SK-N-SH (cell line): ENCODE data around the gene TMEM234. TPM values are rescaled to one million over a fixed set of nuclear protein-coding genes. Genes with fewer than 3 reads are reported as not detected.

Experiments used
- CTCF ChIA-PET: fragments of 300-600, 350-600 bp; formaldehyde crosslinking; extraction: SDS; loops from one replicate; lab custom pipeline; 2021; lab: Yijun Ruan, JAX
- POLR2A ChIA-PET: fragments of 350-600 bp; sonication (Branson Sonifier 250); formaldehyde crosslinking; extraction: SDS; loops from one replicate; lab custom pipeline; 2020; ENCODE audit warnings: antibody characterized with exemption, inconsistent platforms; lab: Yijun Ruan, JAX
- DNase-seq: peaks from one replicate; pipeline ENCODE4 v3.0.0; 2012
- H2AFZ ChIP-seq: fragments of 200-600 bp; sonication (generic); 2 replicates; pipeline ENCODE4 v1.8.1; 2016; ENCODE audit warnings: antibody characterized with exemption, mild to moderate bottlenecking, low read depth
- H3F3A ChIP-seq: fragments of 200-600 bp; sonication (generic); replicated peaks from 2 replicates; pipeline ENCODE3; 2016; ENCODE audit warnings: antibody characterized with exemption, mild to moderate bottlenecking; ENCODE audit not compliant: insufficient read depth
- H3K27ac ChIP-seq, 2 experiments: fragments of 200-500 bp in 1 of 2; fragments of 200-600 bp in 1 of 2; sonication (Bioruptor generic) in 1 of 2; sonication (generic), shearing (Covaris generic) in 1 of 2; 2 replicates each; pipeline versions ENCODE4 v1.5.1 to v1.6.1; 2014 to 2016; ENCODE audit warnings: low read depth in 2 of 2, inconsistent platforms in 1 of 2, low read length in 1 of 2, mild to moderate bottlenecking in 1 of 2, mixed read lengths in 1 of 2
- H3K27me3 ChIP-seq: fragments of 200-600 bp; sonication (generic), shearing (Covaris generic); 2 replicates; pipeline ENCODE4 v1.6.1; 2016; ENCODE audit warnings: mixed run types; ENCODE audit not compliant: insufficient read depth
- H3K36me3 ChIP-seq, 2 experiments: fragments of 200-500 bp in 1 of 2; fragments of 200-600 bp in 1 of 2; sonication (Bioruptor generic) in 1 of 2; sonication (generic) in 1 of 2; replicated peaks in 1 of 2; 2 replicates each; pipeline versions ENCODE3 to v1.5.1; 2014 to 2016; ENCODE audit warnings: low read length in 1 of 2, mild to moderate bottlenecking in 1 of 2; ENCODE audit not compliant: insufficient read depth in 2 of 2, control insufficient read depth in 1 of 2
- H3K4me1 ChIP-seq, 2 experiments: fragments of 200-500 bp in 1 of 2; fragments of 200-600 bp in 1 of 2; sonication (Bioruptor generic) in 1 of 2; sonication (generic), shearing (Covaris generic) in 1 of 2; 2 replicates each; pipeline versions ENCODE4 v1.5.1 to v1.6.1; 2014 to 2016; ENCODE audit warnings: low read depth in 1 of 2, low read length in 1 of 2, mixed run types in 1 of 2; ENCODE audit not compliant: insufficient read depth in 2 of 2, control insufficient read depth in 1 of 2
- H3K4me2 ChIP-seq: fragments of 200-600 bp; sonication (generic), shearing (Covaris generic); 2 replicates; pipeline ENCODE4 v1.6.1; 2017; ENCODE audit warnings: mixed run types
- H3K4me3 ChIP-seq, 2 experiments: fragments of 200-500 bp in 1 of 2; fragments of 200-600 bp in 1 of 2; sonication (Bioruptor generic) in 1 of 2; sonication (generic), shearing (Covaris generic) in 1 of 2; 2 replicates each; pipeline versions ENCODE4 v1.5.1 to v1.8.1; 2014 to 2016; ENCODE audit warnings: low read depth in 2 of 2, inconsistent platforms in 1 of 2, low read length in 1 of 2, mild to moderate bottlenecking in 1 of 2, mixed read lengths in 1 of 2, moderate library complexity in 1 of 2
- H3K79me2 ChIP-seq: fragments of 200-600 bp; sonication (generic); 2 replicates; pipeline ENCODE4 v1.8.1; 2017; ENCODE audit warnings: mild to moderate bottlenecking; ENCODE audit not compliant: insufficient read depth
- H3K9ac ChIP-seq: fragments of 200-600 bp; sonication (generic); 2 replicates; pipeline ENCODE4 v1.6.1; 2017; ENCODE audit warnings: mixed run types
- H3K9me2 ChIP-seq: fragments of 200-600 bp; sonication (generic); 2 replicates; pipeline ENCODE4 v1.6.1; 2017; ENCODE audit warnings: mixed run types
- H3K9me3 ChIP-seq: fragments of 200-600 bp; sonication (generic); 2 replicates; pipeline ENCODE4 v1.6.1; 2017; ENCODE audit warnings: mixed run types, mild to moderate bottlenecking, moderate library complexity
- H4K20me1 ChIP-seq: fragments of 200-600 bp; sonication (generic); 2 replicates; pipeline ENCODE4 v1.6.1; 2017; ENCODE audit warnings: mild to moderate bottlenecking, mixed run types; ENCODE audit not compliant: insufficient read depth
- ELF1 ChIP-seq: IDR thresholded peaks from 2 replicates; pipeline ENCODE4 v1.4.0; 2012
- FOXJ3 ChIP-seq: sonication (generic); formaldehyde crosslinking; IDR thresholded peaks from 2 replicates; pipeline ENCODE4 v1.5.1; 2020; ENCODE audit warnings: mild to moderate bottlenecking, missing genetic modification reagents
- GABPA ChIP-seq: IDR thresholded peaks from 2 replicates; pipeline ENCODE4 v1.4.0; 2012; ENCODE audit warnings: low read depth, mild to moderate bottlenecking
- MAX ChIP-seq: IDR thresholded peaks from 2 replicates; pipeline ENCODE4 v1.4.0; 2012; ENCODE audit warnings: low read depth
- MEF2A ChIP-seq: IDR thresholded peaks from 2 replicates; pipeline ENCODE4 v1.4.0; 2012; ENCODE audit warnings: low read depth, borderline replicate concordance
- NFIC ChIP-seq: IDR thresholded peaks from 2 replicates; pipeline ENCODE4 v1.4.0; 2012; ENCODE audit warnings: borderline replicate concordance
- PBX3 ChIP-seq: IDR thresholded peaks from 2 replicates; pipeline ENCODE4; 2012
- POLR2AphosphoS5 ChIP-seq: IDR thresholded peaks from 2 replicates; pipeline ENCODE4 v1.6.1; 2012; ENCODE audit warnings: low read depth, low read length
- SIN3A ChIP-seq: IDR thresholded peaks from 2 replicates; pipeline ENCODE4 v1.6.1; 2012; ENCODE audit warnings: low read depth, mild to moderate bottlenecking, low read length, moderate library complexity, borderline replicate concordance
- TCF12 ChIP-seq: IDR thresholded peaks from 2 replicates; pipeline ENCODE4 v1.4.0; 2012
- ZBTB33 ChIP-seq: IDR thresholded peaks from 2 replicates; pipeline ENCODE4 v1.4.0; 2012; ENCODE audit warnings: low read depth, borderline replicate concordance
- WGBS: methylation state at CpG from one replicate; pipeline ENCODE4 v1.1.6; 2017; ENCODE audit warnings: low lambda C conversion rate; 5-methylcytosine and 5-hydroxymethylcytosine counted together
- polyA plus RNA-seq, 3 experiments: library from polyadenylated mRNA; depleted of rRNA; stranded (reverse); fragments of >200 nt; gene quantifications; 2 replicates each; pipeline ENCODE4 v1.2.3, GENCODE V29; 2012

Gene TMEM234
- polyA plus RNA-seq, 1 of the 3 experiments (the other 2 are of a cell fraction), result 31.9 TPM

- DNase-seq, result no peak
- no peak overlapping the region for H3K27ac ChIP-seq
- H3K79me2 ChIP-seq, result no peaks in the 10 kb centered on the region
- no peak overlapping the region for H2AFZ ChIP-seq
- no peaks in the 10 kb centered on the region for H3K9me3 ChIP-seq
- H4K20me1 ChIP-seq, result no peaks in the 10 kb centered on the region
- no peaks in the 10 kb centered on the region for H3K4me1 ChIP-seq
- no peaks in the 10 kb centered on the region for H3F3A ChIP-seq
- no peak for TF ChIP-seq TCF12
- TF ChIP-seq ELF1, result no peak
- TF ChIP-seq SIN3A, result no peak
- no peak for TF ChIP-seq MEF2A
- no peak for TF ChIP-seq FOXJ3
- no peak for TF ChIP-seq MAX
- no peak for TF ChIP-seq PBX3
- no peak for TF ChIP-seq NFIC
- no peak for TF ChIP-seq POLR2AphosphoS5
- H3K27me3 ChIP-seq, result no peaks in the 10 kb centered on the region
- H3K4me2 ChIP-seq, result no peak overlapping the region
- H3K36me3 ChIP-seq, result no peaks in the 10 kb centered on the region
- POLR2A ChIA-PET, result no interaction called here
- no peak overlapping the region for H3K4me3 ChIP-seq
- no peaks in the 10 kb centered on the region for H3K9me2 ChIP-seq
- CTCF ChIA-PET, result interaction anchor here (2.7 kb wide), 1 partner anchor 9 kb away, joined by 12 read pairs; the partner anchor contains the start of gene FAM167B
- H3K9ac ChIP-seq, result no peak overlapping the region
- 94% methylated on average over 6 of the region's 6 CpGs for WGBS
Measured at GRCh38 chr1:32257227-32257508, 35.0 kb upstream of the TMEM234 start.

- no peaks in the 10 kb centered on the region for H3K9me3 ChIP-seq
- H3K4me2 ChIP-seq, result no peak overlapping the region
- ChIA-PET CTCF (no interaction called here), POLR2A (no interaction called here)
- no peak overlapping the region for H2AFZ ChIP-seq
- no peaks in the 10 kb centered on the region for H3F3A ChIP-seq
- H3K9ac ChIP-seq, result no peak overlapping the region
- H3K27ac ChIP-seq, result no peak overlapping the region
- H3K27me3 ChIP-seq, result no peaks in the 10 kb centered on the region
- H3K36me3 ChIP-seq, result no peaks in the 10 kb centered on the region
- H3K9me2 ChIP-seq, result no peaks in the 10 kb centered on the region
- no peaks in the 10 kb centered on the region for H4K20me1 ChIP-seq
- DNase-seq, result no peak
- H3K4me3 ChIP-seq, result no peak overlapping the region
- H3K4me1 ChIP-seq, result no peaks in the 10 kb centered on the region
- no peaks in the 10 kb centered on the region for H3K79me2 ChIP-seq
- WGBS, result 83% methylated on average over 9 of the region's 9 CpGs
- TF ChIP-seq TCF12 (no peak), POLR2AphosphoS5 (no peak), GABPA (no peak), ZBTB33 (no peak)
Measured at GRCh38 chr1:32256473-32257226, 34.5 kb upstream of the TMEM234 start.
